Fibroblast of the aortic adventitia (primary cell): Measurements from ENCODE around the gene ATE1. TPM values are rescaled to one million over a fixed set of nuclear protein-coding genes. Genes with fewer than 3 reads are reported as not detected.
A peak's percentile ranks its signal among the peaks of the same experiment; 100 is the strongest.

Source experiments
- DNase-seq: peaks from one replicate; pipeline ENCODE4 v3.0.0-alpha.2; 2010; ENCODE audit warnings: low read depth
- H3K4me3 ChIP-seq: 2 replicates; pipeline ENCODE4 v1.5.1; 2011; ENCODE audit warnings: low read depth, mild to moderate bottlenecking, control low read depth, low read length, moderate library complexity
- CTCF ChIP-seq: IDR thresholded peaks from 2 replicates; pipeline ENCODE4 v1.5.1; 2011; ENCODE audit warnings: mild to moderate bottlenecking, low read length, control low read depth, inconsistent platforms; ENCODE audit not compliant: insufficient read depth
- total RNA-seq: library from RNA; depleted of rRNA; stranded (reverse); fragments of >200 nt; gene quantifications from 2 replicates; pipeline ENCODE4 v1.2.3, GENCODE V29; 2012; ENCODE audit warnings: low replicate concordance

ATE1 gene
- total RNA-seq, 1 donor = 39.9 TPM

- H3K4me3 ChIP-seq = no peak overlapping the region
- TF ChIP-seq CTCF = no peak
- DNase-seq = peak; percentile 62
Observed at GRCh38 chr10:121800146-121800545, 127.7 kb downstream of the ATE1 start.

GRCh38 chr10:121797490-121797889, 130.3 kb downstream of the ATE1 start:
- no peak for TF ChIP-seq CTCF

GRCh38 chr10:121796342-121796741, 131.5 kb downstream of the ATE1 start:
- no peak for TF ChIP-seq CTCF
- DNase-seq = no peak
- no peak overlapping the region for H3K4me3 ChIP-seq

More at GRCh38 chr10:121797490-121797889, 130.3 kb downstream of the ATE1 start:
- no peak overlapping the region for H3K4me3 ChIP-seq
- DNase-seq = no peak

- no peak for TF ChIP-seq CTCF
- no peak overlapping the region for H3K4me3 ChIP-seq
- peak; percentile 76 for DNase-seq
Observed at GRCh38 chr10:121792198-121792597, 135.6 kb downstream of the ATE1 start.

- no peak for DNase-seq
- TF ChIP-seq CTCF = no peak
- no peak overlapping the region for H3K4me3 ChIP-seq
Observed at GRCh38 chr10:121791761-121792160, 136.1 kb downstream of the ATE1 start.

- no peak overlapping the region for H3K4me3 ChIP-seq
- no peak for TF ChIP-seq CTCF
- no peak for DNase-seq
Observed at GRCh38 chr10:121788717-121789116, 139.1 kb downstream of the ATE1 start.

GRCh38 chr10:121788115-121788514, 139.7 kb downstream of the ATE1 start:
- no peak for TF ChIP-seq CTCF
- H3K4me3 ChIP-seq = no peak overlapping the region
- peak; percentile 4 for DNase-seq
